Activated CD8-positive, alpha-beta T cell treated with anti-CD3 and anti-CD28 coated beads for 36 hours (primary cell): ENCODE data around the gene GUCY2F. TPM values are rescaled to one million over a fixed set of nuclear protein-coding genes. Genes with fewer than 3 reads are reported as not detected.

Experiments
- ATAC-seq: fragments of 200-7000 bp; cut with Tn5 transposase; one replicate; pipeline ENCODE4 v1.10.0; 2021; ENCODE audit warnings: mild to moderate bottlenecking, moderate library complexity
- CTCF ChIA-PET: fragments of 350-600 bp; sonication (Branson Sonifier 250); formaldehyde crosslinking; loops from one replicate; lab custom pipeline; 2021; ENCODE audit warnings: antibody characterized with exemption; lab: Charles Lee
- POLR2A ChIA-PET: fragments of 350-600 bp; sonication (Branson Sonifier 250); formaldehyde crosslinking; loops from one replicate; lab custom pipeline; 2021; ENCODE audit warnings: antibody characterized with exemption; lab: Charles Lee
- DNase-seq: peaks from one replicate; pipeline ENCODE4 v3.0.0-alpha.2; 2020
- H3K27ac Mint-ChIP-seq: one replicate; pipeline ENCODE4 v1.8.0; 2021; ENCODE audit warnings: mild to moderate bottlenecking, mixed read lengths
- H3K27me3 Mint-ChIP-seq: one replicate; pipeline ENCODE4 v1.8.0; 2021; ENCODE audit warnings: mixed read lengths
- H3K36me3 Mint-ChIP-seq: one replicate; pipeline ENCODE4 v1.8.0; 2021; ENCODE audit warnings: low read depth, mixed read lengths
- H3K4me1 Mint-ChIP-seq: one replicate; pipeline ENCODE4 v1.8.0; 2021; ENCODE audit warnings: low read depth, mixed read lengths
- H3K4me3 Mint-ChIP-seq: one replicate; pipeline ENCODE4 v1.8.0; 2021; ENCODE audit warnings: mild to moderate bottlenecking, moderate library complexity, mixed read lengths
- H3K9me3 Mint-ChIP-seq: one replicate; pipeline ENCODE4 v1.8.0; 2021; ENCODE audit warnings: mixed read lengths
- CTCF ChIP-seq: fragments of 200-600 bp; IDR thresholded peaks from one replicate; pipeline ENCODE4 v1.8.0; 2022; ENCODE audit warnings: antibody characterized with exemption, mild to moderate bottlenecking
- intact Hi-C: fragments of 100-400 bp; cut with micrococcal nuclease; formaldehyde crosslinking; loops from one replicate; pipeline ENCODE4 v1.10.0; 2022
- total RNA-seq, 2 experiments: library from RNA; stranded (reverse); gene quantifications; one replicate each; pipeline ENCODE4 v1.2.3, GENCODE V29; 2021

Gene GUCY2F
- total RNA-seq, 2 experiments from 2014 or later, result not detected

GRCh38 chrX:109484886-109485285 lies 3.0 kb upstream of the GUCY2F start:
- Mint-ChIP-seq H3K4me1 (no peaks in the 10 kb centered on the region), H3K27me3 (peaks cover 2% of the 10 kb centered on the region), H3K27ac (no peak overlapping the region), H3K4me3 (no peak overlapping the region), H3K36me3 (no peaks in the 10 kb centered on the region), H3K9me3 (no peaks in the 10 kb centered on the region)
- CTCF ChIA-PET, result interaction anchor here (0.8 to 3.7 kb wide), 22 partner anchors 9 to 785 kb away, joined by 3 to 29 read pairs (median 4); partner anchors contain the start of gene NXT2
- DNase-seq (no peak), ATAC-seq (no peak)
- POLR2A ChIA-PET, result no interaction called here
- TF ChIP-seq CTCF, result no peak
- intact Hi-C loops, result loop anchor here (10.0 kb wide), 1 partner anchor 150 kb away; no protein-coding TSS in a partner anchor

GRCh38 chrX:109475174-109475891 lies 6.6 kb downstream of the GUCY2F start:
- Mint-ChIP-seq H3K4me1 (peaks cover 6% of the 10 kb centered on the region), H3K27ac (no peak overlapping the region), H3K36me3 (no peaks in the 10 kb centered on the region), H3K9me3 (no peaks in the 10 kb centered on the region), H3K4me3 (no peak overlapping the region), H3K27me3 (peaks cover 5% of the 10 kb centered on the region)
- ChIA-PET POLR2A (no interaction called here), CTCF (interaction anchor here (0.8 to 1.9 kb wide), 2 partner anchors 10 to 415 kb away, joined by 3 to 6 read pairs; no protein-coding TSS in a partner anchor)
- ATAC-seq (no peak), DNase-seq (peak; percentile 27)
- intact Hi-C loops, result no loop called here
- TF ChIP-seq CTCF, result peak; percentile 33

- H3K27ac Mint-ChIP-seq, result no peak overlapping the region
- H3K4me3 Mint-ChIP-seq, result no peak overlapping the region
Measured at GRCh38 chrX:109472939-109473735, 8.7 kb downstream of the GUCY2F start.

GRCh38 chrX:109464231-109464630 lies 17.7 kb downstream of the GUCY2F start:
- H3K9me3 Mint-ChIP-seq, result no peaks in the 10 kb centered on the region
- POLR2A ChIA-PET, result no interaction called here
- peaks cover 7% of the 10 kb centered on the region for H3K27me3 Mint-ChIP-seq
- no peaks in the 10 kb centered on the region for H3K36me3 Mint-ChIP-seq
- intact Hi-C loops, result no loop called here
- no peak overlapping the region for H3K4me3 Mint-ChIP-seq
- CTCF ChIA-PET, result interaction anchor here (1.2 kb wide), 1 partner anchor 21 kb away, joined by 3 read pairs; no protein-coding TSS in a partner anchor
- no peak for ATAC-seq
- TF ChIP-seq CTCF, result no peak
- no peaks in the 10 kb centered on the region for H3K4me1 Mint-ChIP-seq
- H3K27ac Mint-ChIP-seq, result no peak overlapping the region
- DNase-seq, result no peak

More at GRCh38 chrX:109472939-109473735, 8.7 kb downstream of the GUCY2F start:
- DNase-seq, result peak; percentile 63
- H3K27me3 Mint-ChIP-seq, result peaks cover 5% of the 10 kb centered on the region
- POLR2A ChIA-PET, result no interaction called here
- CTCF ChIA-PET, result interaction anchor here (0.7 to 1.8 kb wide), 4 partner anchors 9 to 418 kb away, joined by 3 to 8 read pairs (median 6); partner anchors contain the start of gene GUCY2F
- peaks cover 6% of the 10 kb centered on the region for H3K4me1 Mint-ChIP-seq
- H3K9me3 Mint-ChIP-seq, result no peaks in the 10 kb centered on the region
- TF ChIP-seq CTCF, result no peak
- ATAC-seq, result peak; percentile 87
- intact Hi-C loops, result no loop called here
- H3K36me3 Mint-ChIP-seq, result no peaks in the 10 kb centered on the region
